SK-N-SH (cell line): ENCODE data around the gene RIMS1. TPM values are rescaled to one million over a fixed set of nuclear protein-coding genes. Genes with fewer than 3 reads are reported as not detected.

Source experiments
- CTCF ChIA-PET: fragments of 300-600, 350-600 bp; formaldehyde crosslinking; extraction: SDS; loops from one replicate; lab custom pipeline; 2021; lab: Yijun Ruan, JAX
- POLR2A ChIA-PET: fragments of 350-600 bp; sonication (Branson Sonifier 250); formaldehyde crosslinking; extraction: SDS; loops from one replicate; lab custom pipeline; 2020; ENCODE audit warnings: antibody characterized with exemption, inconsistent platforms; lab: Yijun Ruan, JAX
- DNase-seq: peaks from one replicate; pipeline ENCODE4 v3.0.0; 2012
- H2AFZ ChIP-seq: fragments of 200-600 bp; sonication (generic); 2 replicates; pipeline ENCODE4 v1.8.1; 2016; ENCODE audit warnings: antibody characterized with exemption, mild to moderate bottlenecking, low read depth
- H3F3A ChIP-seq: fragments of 200-600 bp; sonication (generic); replicated peaks from 2 replicates; pipeline ENCODE3; 2016; ENCODE audit warnings: antibody characterized with exemption, mild to moderate bottlenecking; ENCODE audit not compliant: insufficient read depth
- H3K27ac ChIP-seq, 2 experiments: fragments of 200-500 bp in 1 of 2; fragments of 200-600 bp in 1 of 2; sonication (Bioruptor generic) in 1 of 2; sonication (generic), shearing (Covaris generic) in 1 of 2; 2 replicates each; pipeline versions ENCODE4 v1.5.1 to v1.6.1; 2014 to 2016; ENCODE audit warnings: low read depth in 2 of 2, inconsistent platforms in 1 of 2, low read length in 1 of 2, mild to moderate bottlenecking in 1 of 2, mixed read lengths in 1 of 2
- H3K27me3 ChIP-seq: fragments of 200-600 bp; sonication (generic), shearing (Covaris generic); 2 replicates; pipeline ENCODE4 v1.6.1; 2016; ENCODE audit warnings: mixed run types; ENCODE audit not compliant: insufficient read depth
- H3K36me3 ChIP-seq, 2 experiments: fragments of 200-500 bp in 1 of 2; fragments of 200-600 bp in 1 of 2; sonication (Bioruptor generic) in 1 of 2; sonication (generic) in 1 of 2; replicated peaks in 1 of 2; 2 replicates each; pipeline versions ENCODE3 to v1.5.1; 2014 to 2016; ENCODE audit warnings: low read length in 1 of 2, mild to moderate bottlenecking in 1 of 2; ENCODE audit not compliant: insufficient read depth in 2 of 2, control insufficient read depth in 1 of 2
- H3K4me1 ChIP-seq, 2 experiments: fragments of 200-500 bp in 1 of 2; fragments of 200-600 bp in 1 of 2; sonication (Bioruptor generic) in 1 of 2; sonication (generic), shearing (Covaris generic) in 1 of 2; 2 replicates each; pipeline versions ENCODE4 v1.5.1 to v1.6.1; 2014 to 2016; ENCODE audit warnings: low read depth in 1 of 2, low read length in 1 of 2, mixed run types in 1 of 2; ENCODE audit not compliant: insufficient read depth in 2 of 2, control insufficient read depth in 1 of 2
- H3K4me2 ChIP-seq: fragments of 200-600 bp; sonication (generic), shearing (Covaris generic); 2 replicates; pipeline ENCODE4 v1.6.1; 2017; ENCODE audit warnings: mixed run types
- H3K4me3 ChIP-seq, 2 experiments: fragments of 200-500 bp in 1 of 2; fragments of 200-600 bp in 1 of 2; sonication (Bioruptor generic) in 1 of 2; sonication (generic), shearing (Covaris generic) in 1 of 2; 2 replicates each; pipeline versions ENCODE4 v1.5.1 to v1.8.1; 2014 to 2016; ENCODE audit warnings: low read depth in 2 of 2, inconsistent platforms in 1 of 2, low read length in 1 of 2, mild to moderate bottlenecking in 1 of 2, mixed read lengths in 1 of 2, moderate library complexity in 1 of 2
- H3K79me2 ChIP-seq: fragments of 200-600 bp; sonication (generic); 2 replicates; pipeline ENCODE4 v1.8.1; 2017; ENCODE audit warnings: mild to moderate bottlenecking; ENCODE audit not compliant: insufficient read depth
- H3K9ac ChIP-seq: fragments of 200-600 bp; sonication (generic); 2 replicates; pipeline ENCODE4 v1.6.1; 2017; ENCODE audit warnings: mixed run types
- H3K9me2 ChIP-seq: fragments of 200-600 bp; sonication (generic); 2 replicates; pipeline ENCODE4 v1.6.1; 2017; ENCODE audit warnings: mixed run types
- H3K9me3 ChIP-seq: fragments of 200-600 bp; sonication (generic); 2 replicates; pipeline ENCODE4 v1.6.1; 2017; ENCODE audit warnings: mixed run types, mild to moderate bottlenecking, moderate library complexity
- H4K20me1 ChIP-seq: fragments of 200-600 bp; sonication (generic); 2 replicates; pipeline ENCODE4 v1.6.1; 2017; ENCODE audit warnings: mild to moderate bottlenecking, mixed run types; ENCODE audit not compliant: insufficient read depth
- ELF1 ChIP-seq: IDR thresholded peaks from 2 replicates; pipeline ENCODE4 v1.4.0; 2012
- EP300 ChIP-seq, 2 experiments: IDR thresholded peaks; 2 replicates each; pipeline versions ENCODE4 v1.4.0 to v1.6.1; 2012; ENCODE audit warnings: borderline replicate concordance in 1 of 2, low read depth in 1 of 2, low read length in 1 of 2
- EZH2phosphoT487 ChIP-seq: fragments of 200-600 bp; sonication (generic); IDR thresholded peaks from 2 replicates; pipeline ENCODE4 v1.6.1; 2017; ENCODE audit warnings: low read depth, mixed run types, mild to moderate bottlenecking, antibody characterized with exemption, moderate library complexity, borderline replicate concordance
- IRF3 ChIP-seq: fragments of 150-350 bp; IDR thresholded peaks from 2 replicates; pipeline ENCODE4 v1.6.1; 2016; ENCODE audit warnings: mild to moderate bottlenecking, low read depth, low read length
- MEF2A ChIP-seq: IDR thresholded peaks from 2 replicates; pipeline ENCODE4 v1.4.0; 2012; ENCODE audit warnings: low read depth, borderline replicate concordance
- MXI1 ChIP-seq: IDR thresholded peaks from 2 replicates; pipeline ENCODE4 v1.6.1; 2012; ENCODE audit warnings: mild to moderate bottlenecking, low read depth, low read length, improper control_type of control experiment
- NFIC ChIP-seq: IDR thresholded peaks from 2 replicates; pipeline ENCODE4 v1.4.0; 2012; ENCODE audit warnings: borderline replicate concordance
- RAD21 ChIP-seq: IDR thresholded peaks from 2 replicates; pipeline ENCODE4 v1.6.1; 2012; ENCODE audit warnings: mild to moderate bottlenecking, low read length
- RXRA ChIP-seq: IDR thresholded peaks from 2 replicates; pipeline ENCODE4 v1.4.0; 2012; ENCODE audit warnings: low read depth, mild to moderate bottlenecking, borderline replicate concordance
- USF1 ChIP-seq: IDR thresholded peaks from 2 replicates; pipeline ENCODE4 v1.4.0; 2012; ENCODE audit warnings: low read depth, borderline replicate concordance
- YY1 ChIP-seq: IDR thresholded peaks from 2 replicates; pipeline ENCODE4 v1.4.0; 2012; ENCODE audit warnings: low read depth, mild to moderate bottlenecking
- WGBS: methylation state at CpG from one replicate; pipeline ENCODE4 v1.1.6; 2017; ENCODE audit warnings: low lambda C conversion rate; 5-methylcytosine and 5-hydroxymethylcytosine counted together
- polyA plus RNA-seq, 3 experiments: library from polyadenylated mRNA; depleted of rRNA; stranded (reverse); fragments of >200 nt; gene quantifications; 2 replicates each; pipeline ENCODE4 v1.2.3, GENCODE V29; 2012
- TF ChIP-seq, protein P1 (sequence below): IDR thresholded peaks from 2 replicates; pipeline ENCODE4 v1.4.0; 2012; ENCODE audit warnings: low read depth
- TF ChIP-seq, protein P2 (sequence below): IDR thresholded peaks from 2 replicates; pipeline ENCODE4; 2012

Gene RIMS1
- polyA plus RNA-seq, 1 of the 3 experiments (the other 2 are of a cell fraction), result 0.20 TPM

- 93% methylated on average over 3 of the region's 3 CpGs for WGBS
- CTCF ChIA-PET, result interaction anchor here (6.6 kb wide), 1 partner anchor 10 kb away, joined by 54 read pairs; no protein-coding TSS in a partner anchor
- no peak overlapping the region; the same call in 1 of the 2 replicates for H2AFZ ChIP-seq
- H3K27me3 ChIP-seq, result no peaks in the 10 kb centered on the region
- H3F3A ChIP-seq, result peaks cover 16% of the 10 kb centered on the region
- H3K4me3 ChIP-seq, result no peak overlapping the region
- TF ChIP-seq EP300 (IDR thresholded peaks at IDR 0.05; ENCODE audit: borderline replicate concordance in 1 of 2, low read depth in 1 of 2, low read length in 1 of 2) (no peak), IRF3 (no peak), USF1 (no peak), EZH2phosphoT487 (no peak), ELF1 (no peak), YY1 (no peak; the same call in 1 of the 2 replicates), NFIC (no peak), MEF2A (no peak)
- H3K9me2 ChIP-seq, result no peaks in the 10 kb centered on the region
- no peaks in the 10 kb centered on the region for H3K36me3 ChIP-seq
- H3K4me2 ChIP-seq, result no peak overlapping the region
- H3K9me3 ChIP-seq, result no peaks in the 10 kb centered on the region
- H3K79me2 ChIP-seq, result no peaks in the 10 kb centered on the region
- no peak for DNase-seq
- peaks cover 6 to 59% of the 10 kb centered on the region in 2 experiments for H3K4me1 ChIP-seq
- H3K9ac ChIP-seq, result no peak overlapping the region
- H3K27ac ChIP-seq, result no peak overlapping the region
- H4K20me1 ChIP-seq, result no peaks in the 10 kb centered on the region
- POLR2A ChIA-PET, result no interaction called here
These were observed 535.0 kb downstream of the RIMS1 start for GRCh38 chr6:72421387-72421786.

DNA sequence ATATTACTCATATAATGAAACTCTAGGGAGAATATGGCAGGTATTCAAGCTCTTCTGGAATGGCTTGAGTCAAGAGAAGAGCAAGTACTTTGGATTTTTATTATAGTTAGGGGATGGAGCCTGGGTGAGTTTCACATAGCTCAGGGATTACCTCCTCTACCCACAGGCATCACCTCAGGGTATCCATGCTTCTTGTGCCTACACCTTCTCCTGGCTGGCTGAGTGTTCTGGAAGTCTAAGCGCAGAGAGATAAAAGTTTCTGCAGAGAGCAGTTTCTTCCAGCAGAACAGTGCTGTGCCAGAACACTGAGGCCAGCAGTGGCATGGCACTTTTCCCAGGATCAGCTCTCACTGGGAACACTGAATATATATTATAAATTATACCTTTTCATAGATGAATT, 535.8 kb downstream of the RIMS1 start:
- DNase-seq, result no peak
- peak overlapping the region in 1 of 2 experiments; percentile 16; a peak in 2 of 4 replicates for H3K27ac ChIP-seq

More for the DNA sequence above, 535.8 kb downstream of the RIMS1 start:
- Histone ChIP-seq H3K4me3 (no peak overlapping the region), H3K4me2 (no peak overlapping the region), H3K4me1 (peaks cover 0 to 59% of the 10 kb centered on the region in 2 experiments), H3K9me3 (no peaks in the 10 kb centered on the region), H3K36me3 (no peaks in the 10 kb centered on the region), H4K20me1 (no peaks in the 10 kb centered on the region), H3K9ac (no peak overlapping the region), H3F3A (peaks cover 16% of the 10 kb centered on the region), H3K9me2 (no peaks in the 10 kb centered on the region), H3K27me3 (no peaks in the 10 kb centered on the region), H3K79me2 (no peaks in the 10 kb centered on the region), H2AFZ (peak overlapping the region; percentile 50; the same call in 1 of the 2 replicates)
- CTCF ChIA-PET, result interaction anchor here (0.7 to 6.6 kb wide), 3 partner anchors 11 to 55 kb away, joined by 3 to 54 read pairs (median 3); no protein-coding TSS in a partner anchor
- POLR2A ChIA-PET, result no interaction called here
- TF ChIP-seq RXRA (no peak), USF1 (no peak), RAD21 (no peak), MXI1 (no peak), ELF1 (no peak), EZH2phosphoT487 (no peak)
- TF ChIP-seq, protein P1, sequence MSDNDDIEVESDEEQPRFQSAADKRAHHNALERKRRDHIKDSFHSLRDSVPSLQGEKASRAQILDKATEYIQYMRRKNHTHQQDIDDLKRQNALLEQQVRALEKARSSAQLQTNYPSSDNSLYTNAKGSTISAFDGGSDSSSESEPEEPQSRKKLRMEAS, result no peak
- TF ChIP-seq, protein P2, sequence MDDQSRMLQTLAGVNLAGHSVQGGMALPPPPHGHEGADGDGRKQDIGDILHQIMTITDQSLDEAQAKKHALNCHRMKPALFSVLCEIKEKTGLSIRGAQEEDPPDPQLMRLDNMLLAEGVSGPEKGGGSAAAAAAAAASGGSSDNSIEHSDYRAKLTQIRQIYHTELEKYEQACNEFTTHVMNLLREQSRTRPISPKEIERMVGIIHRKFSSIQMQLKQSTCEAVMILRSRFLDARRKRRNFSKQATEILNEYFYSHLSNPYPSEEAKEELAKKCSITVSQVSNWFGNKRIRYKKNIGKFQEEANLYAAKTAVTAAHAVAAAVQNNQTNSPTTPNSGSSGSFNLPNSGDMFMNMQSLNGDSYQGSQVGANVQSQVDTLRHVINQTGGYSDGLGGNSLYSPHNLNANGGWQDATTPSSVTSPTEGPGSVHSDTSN, result no peak
- 100% methylated on average over 1 of the region's 1 CpG for WGBS
